ENCODE measurements around the gene FYB1.

GRCh38 chr5:39080168-39080567 lies 139.2 kb downstream of the FYB1 start:
- TF ChIP-seq CTCF (IDR thresholded peaks at IDR 0.05), result no peak
- no peak for TF ChIP-seq POLR2A (IDR thresholded peaks at IDR 0.05)

Data from esophagus squamous epithelium (tissue), 4 donors.